SK-N-SH (cell line): ENCODE data around the gene BOK. TPM values are rescaled to one million over a fixed set of nuclear protein-coding genes. Genes with fewer than 3 reads are reported as not detected.

ENCODE experiments used
- CTCF ChIA-PET: fragments of 300-600, 350-600 bp; formaldehyde crosslinking; extraction: SDS; loops from one replicate; lab custom pipeline; 2021; lab: Yijun Ruan, JAX
- POLR2A ChIA-PET: fragments of 350-600 bp; sonication (Branson Sonifier 250); formaldehyde crosslinking; extraction: SDS; loops from one replicate; lab custom pipeline; 2020; ENCODE audit warnings: antibody characterized with exemption, inconsistent platforms; lab: Yijun Ruan, JAX
- DNase-seq: peaks from one replicate; pipeline ENCODE4 v3.0.0; 2012
- H2AFZ ChIP-seq: fragments of 200-600 bp; sonication (generic); 2 replicates; pipeline ENCODE4 v1.8.1; 2016; ENCODE audit warnings: antibody characterized with exemption, mild to moderate bottlenecking, low read depth
- H3F3A ChIP-seq: fragments of 200-600 bp; sonication (generic); replicated peaks from 2 replicates; pipeline ENCODE3; 2016; ENCODE audit warnings: antibody characterized with exemption, mild to moderate bottlenecking; ENCODE audit not compliant: insufficient read depth
- H3K27ac ChIP-seq, 2 experiments: fragments of 200-500 bp in 1 of 2; fragments of 200-600 bp in 1 of 2; sonication (Bioruptor generic) in 1 of 2; sonication (generic), shearing (Covaris generic) in 1 of 2; 2 replicates each; pipeline versions ENCODE4 v1.5.1 to v1.6.1; 2014 to 2016; ENCODE audit warnings: low read depth in 2 of 2, inconsistent platforms in 1 of 2, low read length in 1 of 2, mild to moderate bottlenecking in 1 of 2, mixed read lengths in 1 of 2
- H3K27me3 ChIP-seq: fragments of 200-600 bp; sonication (generic), shearing (Covaris generic); 2 replicates; pipeline ENCODE4 v1.6.1; 2016; ENCODE audit warnings: mixed run types; ENCODE audit not compliant: insufficient read depth
- H3K36me3 ChIP-seq, 2 experiments: fragments of 200-500 bp in 1 of 2; fragments of 200-600 bp in 1 of 2; sonication (Bioruptor generic) in 1 of 2; sonication (generic) in 1 of 2; replicated peaks in 1 of 2; 2 replicates each; pipeline versions ENCODE3 to v1.5.1; 2014 to 2016; ENCODE audit warnings: low read length in 1 of 2, mild to moderate bottlenecking in 1 of 2; ENCODE audit not compliant: insufficient read depth in 2 of 2, control insufficient read depth in 1 of 2
- H3K4me1 ChIP-seq, 2 experiments: fragments of 200-500 bp in 1 of 2; fragments of 200-600 bp in 1 of 2; sonication (Bioruptor generic) in 1 of 2; sonication (generic), shearing (Covaris generic) in 1 of 2; 2 replicates each; pipeline versions ENCODE4 v1.5.1 to v1.6.1; 2014 to 2016; ENCODE audit warnings: low read depth in 1 of 2, low read length in 1 of 2, mixed run types in 1 of 2; ENCODE audit not compliant: insufficient read depth in 2 of 2, control insufficient read depth in 1 of 2
- H3K4me2 ChIP-seq: fragments of 200-600 bp; sonication (generic), shearing (Covaris generic); 2 replicates; pipeline ENCODE4 v1.6.1; 2017; ENCODE audit warnings: mixed run types
- H3K4me3 ChIP-seq, 2 experiments: fragments of 200-500 bp in 1 of 2; fragments of 200-600 bp in 1 of 2; sonication (Bioruptor generic) in 1 of 2; sonication (generic), shearing (Covaris generic) in 1 of 2; 2 replicates each; pipeline versions ENCODE4 v1.5.1 to v1.8.1; 2014 to 2016; ENCODE audit warnings: low read depth in 2 of 2, inconsistent platforms in 1 of 2, low read length in 1 of 2, mild to moderate bottlenecking in 1 of 2, mixed read lengths in 1 of 2, moderate library complexity in 1 of 2
- H3K79me2 ChIP-seq: fragments of 200-600 bp; sonication (generic); 2 replicates; pipeline ENCODE4 v1.8.1; 2017; ENCODE audit warnings: mild to moderate bottlenecking; ENCODE audit not compliant: insufficient read depth
- H3K9ac ChIP-seq: fragments of 200-600 bp; sonication (generic); 2 replicates; pipeline ENCODE4 v1.6.1; 2017; ENCODE audit warnings: mixed run types
- H3K9me2 ChIP-seq: fragments of 200-600 bp; sonication (generic); 2 replicates; pipeline ENCODE4 v1.6.1; 2017; ENCODE audit warnings: mixed run types
- H3K9me3 ChIP-seq: fragments of 200-600 bp; sonication (generic); 2 replicates; pipeline ENCODE4 v1.6.1; 2017; ENCODE audit warnings: mixed run types, mild to moderate bottlenecking, moderate library complexity
- H4K20me1 ChIP-seq: fragments of 200-600 bp; sonication (generic); 2 replicates; pipeline ENCODE4 v1.6.1; 2017; ENCODE audit warnings: mild to moderate bottlenecking, mixed run types; ENCODE audit not compliant: insufficient read depth
- CHD2 ChIP-seq: fragments of 150-350 bp; IDR thresholded peaks from 2 replicates; pipeline ENCODE4 v1.6.1; 2018; ENCODE audit warnings: low read length; ENCODE audit not compliant: partially characterized antibody
- CTCF ChIP-seq: fragments of 200-600 bp; sonication (generic); IDR thresholded peaks from 2 replicates; pipeline ENCODE4 v1.6.1; 2017; ENCODE audit warnings: antibody characterized with exemption, mild to moderate bottlenecking, moderate library complexity
- ELF1 ChIP-seq: IDR thresholded peaks from 2 replicates; pipeline ENCODE4 v1.4.0; 2012
- EZH2phosphoT487 ChIP-seq: fragments of 200-600 bp; sonication (generic); IDR thresholded peaks from 2 replicates; pipeline ENCODE4 v1.6.1; 2017; ENCODE audit warnings: low read depth, mixed run types, mild to moderate bottlenecking, antibody characterized with exemption, moderate library complexity, borderline replicate concordance
- FOXJ3 ChIP-seq: sonication (generic); formaldehyde crosslinking; IDR thresholded peaks from 2 replicates; pipeline ENCODE4 v1.5.1; 2020; ENCODE audit warnings: mild to moderate bottlenecking, missing genetic modification reagents
- GABPA ChIP-seq: IDR thresholded peaks from 2 replicates; pipeline ENCODE4 v1.4.0; 2012; ENCODE audit warnings: low read depth, mild to moderate bottlenecking
- JUND ChIP-seq: IDR thresholded peaks from 2 replicates; pipeline ENCODE4 v1.4.0; 2012
- MXI1 ChIP-seq: IDR thresholded peaks from 2 replicates; pipeline ENCODE4 v1.6.1; 2012; ENCODE audit warnings: mild to moderate bottlenecking, low read depth, low read length, improper control_type of control experiment
- RAD21 ChIP-seq: IDR thresholded peaks from 2 replicates; pipeline ENCODE4 v1.6.1; 2012; ENCODE audit warnings: mild to moderate bottlenecking, low read length
- RCOR1 ChIP-seq: fragments of 150-350 bp; IDR thresholded peaks from 2 replicates; pipeline ENCODE4 v1.6.1; 2017; ENCODE audit warnings: antibody characterized with exemption, low read length
- RFX5 ChIP-seq: IDR thresholded peaks from 2 replicates; pipeline ENCODE4 v1.6.1; 2012; ENCODE audit warnings: mild to moderate bottlenecking, improper control_type of control experiment, low read length
- RXRA ChIP-seq: IDR thresholded peaks from 2 replicates; pipeline ENCODE4 v1.4.0; 2012; ENCODE audit warnings: low read depth, mild to moderate bottlenecking, borderline replicate concordance
- SIN3A ChIP-seq: IDR thresholded peaks from 2 replicates; pipeline ENCODE4 v1.6.1; 2012; ENCODE audit warnings: low read depth, mild to moderate bottlenecking, low read length, moderate library complexity, borderline replicate concordance
- TAF1 ChIP-seq: IDR thresholded peaks from 2 replicates; pipeline ENCODE4 v1.6.1; 2012; ENCODE audit warnings: low read depth, mild to moderate bottlenecking, low read length, moderate library complexity, borderline replicate concordance
- TCF12 ChIP-seq: IDR thresholded peaks from 2 replicates; pipeline ENCODE4 v1.4.0; 2012
- USF2 ChIP-seq: fragments of 150-350 bp; IDR thresholded peaks from 2 replicates; pipeline ENCODE4 v1.6.1; 2017; ENCODE audit warnings: antibody characterized with exemption, low read length, low read depth, borderline replicate concordance
- WGBS: methylation state at CpG from one replicate; pipeline ENCODE4 v1.1.6; 2017; ENCODE audit warnings: low lambda C conversion rate; 5-methylcytosine and 5-hydroxymethylcytosine counted together
- polyA plus RNA-seq, 3 experiments: library from polyadenylated mRNA; depleted of rRNA; stranded (reverse); fragments of >200 nt; gene quantifications; 2 replicates each; pipeline ENCODE4 v1.2.3, GENCODE V29; 2012
- TF ChIP-seq, protein P1 (sequence below): fragments of 150-350 bp; IDR thresholded peaks from 2 replicates; pipeline ENCODE4 v1.6.1; 2016; ENCODE audit warnings: mild to moderate bottlenecking, low read depth, low read length
- TF ChIP-seq, protein P2 (sequence below): IDR thresholded peaks from 2 replicates; pipeline ENCODE4 v1.4.0; 2012; ENCODE audit warnings: low read depth, borderline replicate concordance
- TF ChIP-seq, protein P3 (sequence below): IDR thresholded peaks from 2 replicates; pipeline ENCODE4; 2012
- TF ChIP-seq, protein P4 (sequence below): IDR thresholded peaks from 2 replicates; pipeline ENCODE4 v1.4.0; 2012; ENCODE audit warnings: low read depth

Gene BOK
- polyA plus RNA-seq, 1 of the 3 experiments (the other 2 are of a cell fraction) = 1.7 TPM

- H3K27ac ChIP-seq = no peak overlapping the region
- no peaks in the 10 kb centered on the region for H3K9me3 ChIP-seq
- no peak for DNase-seq
- H3K4me3 ChIP-seq = no peak overlapping the region
- no peak overlapping the region for H3K9ac ChIP-seq
- peaks cover 0 to 19% of the 10 kb centered on the region in 2 experiments; a peak in 1 of 4 replicates for H3K4me1 ChIP-seq
- H3F3A ChIP-seq = peaks cover 9% of the 10 kb centered on the region
- TF ChIP-seq RCOR1 (no peak), RFX5 (no peak), RXRA (no peak), MXI1 (no peak), GABPA (no peak), CTCF (no peak), FOXJ3 (CRISPR knock-in tag) (no peak), JUND (no peak), CHD2 (no peak), TAF1 (no peak), SIN3A (no peak), ELF1 (no peak), USF2 (no peak), EZH2phosphoT487 (no peak), RAD21 (no peak), TCF12 (no peak)
- TF ChIP-seq, protein P1, sequence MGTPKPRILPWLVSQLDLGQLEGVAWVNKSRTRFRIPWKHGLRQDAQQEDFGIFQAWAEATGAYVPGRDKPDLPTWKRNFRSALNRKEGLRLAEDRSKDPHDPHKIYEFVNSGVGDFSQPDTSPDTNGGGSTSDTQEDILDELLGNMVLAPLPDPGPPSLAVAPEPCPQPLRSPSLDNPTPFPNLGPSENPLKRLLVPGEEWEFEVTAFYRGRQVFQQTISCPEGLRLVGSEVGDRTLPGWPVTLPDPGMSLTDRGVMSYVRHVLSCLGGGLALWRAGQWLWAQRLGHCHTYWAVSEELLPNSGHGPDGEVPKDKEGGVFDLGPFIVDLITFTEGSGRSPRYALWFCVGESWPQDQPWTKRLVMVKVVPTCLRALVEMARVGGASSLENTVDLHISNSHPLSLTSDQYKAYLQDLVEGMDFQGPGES = no peak
- TF ChIP-seq, protein P2, sequence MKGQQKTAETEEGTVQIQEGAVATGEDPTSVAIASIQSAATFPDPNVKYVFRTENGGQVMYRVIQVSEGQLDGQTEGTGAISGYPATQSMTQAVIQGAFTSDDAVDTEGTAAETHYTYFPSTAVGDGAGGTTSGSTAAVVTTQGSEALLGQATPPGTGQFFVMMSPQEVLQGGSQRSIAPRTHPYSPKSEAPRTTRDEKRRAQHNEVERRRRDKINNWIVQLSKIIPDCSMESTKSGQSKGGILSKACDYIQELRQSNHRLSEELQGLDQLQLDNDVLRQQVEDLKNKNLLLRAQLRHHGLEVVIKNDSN = no peak
- TF ChIP-seq, protein P3, sequence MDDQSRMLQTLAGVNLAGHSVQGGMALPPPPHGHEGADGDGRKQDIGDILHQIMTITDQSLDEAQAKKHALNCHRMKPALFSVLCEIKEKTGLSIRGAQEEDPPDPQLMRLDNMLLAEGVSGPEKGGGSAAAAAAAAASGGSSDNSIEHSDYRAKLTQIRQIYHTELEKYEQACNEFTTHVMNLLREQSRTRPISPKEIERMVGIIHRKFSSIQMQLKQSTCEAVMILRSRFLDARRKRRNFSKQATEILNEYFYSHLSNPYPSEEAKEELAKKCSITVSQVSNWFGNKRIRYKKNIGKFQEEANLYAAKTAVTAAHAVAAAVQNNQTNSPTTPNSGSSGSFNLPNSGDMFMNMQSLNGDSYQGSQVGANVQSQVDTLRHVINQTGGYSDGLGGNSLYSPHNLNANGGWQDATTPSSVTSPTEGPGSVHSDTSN = no peak
- TF ChIP-seq, protein P4, sequence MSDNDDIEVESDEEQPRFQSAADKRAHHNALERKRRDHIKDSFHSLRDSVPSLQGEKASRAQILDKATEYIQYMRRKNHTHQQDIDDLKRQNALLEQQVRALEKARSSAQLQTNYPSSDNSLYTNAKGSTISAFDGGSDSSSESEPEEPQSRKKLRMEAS = no peak
- 94% methylated on average over 20 of the region's 20 CpGs for WGBS
- H3K4me2 ChIP-seq = no peak overlapping the region
- peaks cover 83% of the 10 kb centered on the region for H3K79me2 ChIP-seq
- H3K36me3 ChIP-seq = peaks cover 2 to 14% of the 10 kb centered on the region in 2 experiments
- no peaks in the 10 kb centered on the region for H3K9me2 ChIP-seq
- CTCF ChIA-PET = no interaction called here
- no peak overlapping the region for H2AFZ ChIP-seq
- POLR2A ChIA-PET = no interaction called here
- no peaks in the 10 kb centered on the region for H3K27me3 ChIP-seq
- peaks cover 10% of the 10 kb centered on the region; the same call in 1 of the 2 replicates for H4K20me1 ChIP-seq
These were observed 61.3 kb downstream of the BOK start for GRCh38 chr2:241619597-241620418.
